GM12874 (cell line): Measurements from ENCODE around the gene DNAH8.

Experiments
- CTCF ChIP-seq: IDR thresholded peaks from 2 replicates; pipeline ENCODE4 v1.5.1; 2011; ENCODE audit warnings: low read depth, mild to moderate bottlenecking, control low read depth, low read length, moderate library complexity; ENCODE audit not compliant: insufficient read depth

The DNAH8 gene

DNA sequence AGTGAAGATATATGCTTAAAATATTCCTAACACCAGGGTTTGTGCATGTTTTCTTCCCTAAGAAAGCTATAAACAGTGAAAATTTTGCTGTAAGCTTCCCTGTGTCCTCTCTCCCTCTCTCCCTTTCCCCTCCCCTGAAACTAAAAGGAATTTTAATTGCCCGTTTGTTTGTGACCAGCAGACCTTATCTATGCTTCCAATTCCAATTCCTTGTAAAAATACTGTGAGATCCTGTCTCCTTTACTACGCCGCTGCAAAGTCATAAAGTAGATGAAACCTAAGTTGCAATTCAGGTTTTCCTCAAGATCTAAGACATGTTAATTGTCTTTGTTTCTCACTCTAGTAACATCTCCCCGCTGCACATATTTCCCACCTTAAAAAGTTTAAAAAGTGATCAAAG, 82.3 kb downstream of the DNAH8 start:
- TF ChIP-seq CTCF = no peak

- TF ChIP-seq CTCF = no peak
Observed at GRCh38 chr6:38799529-38800184, 84.5 kb downstream of the DNAH8 start.

GRCh38 chr6:38801305-38801704, 86.2 kb downstream of the DNAH8 start:
- TF ChIP-seq CTCF = no peak

- TF ChIP-seq CTCF = no peak
Observed at GRCh38 chr6:38802497-38802896, 87.4 kb downstream of the DNAH8 start.

- no peak for TF ChIP-seq CTCF
Observed at GRCh38 chr6:38803129-38803528, 88.0 kb downstream of the DNAH8 start.

DNA sequence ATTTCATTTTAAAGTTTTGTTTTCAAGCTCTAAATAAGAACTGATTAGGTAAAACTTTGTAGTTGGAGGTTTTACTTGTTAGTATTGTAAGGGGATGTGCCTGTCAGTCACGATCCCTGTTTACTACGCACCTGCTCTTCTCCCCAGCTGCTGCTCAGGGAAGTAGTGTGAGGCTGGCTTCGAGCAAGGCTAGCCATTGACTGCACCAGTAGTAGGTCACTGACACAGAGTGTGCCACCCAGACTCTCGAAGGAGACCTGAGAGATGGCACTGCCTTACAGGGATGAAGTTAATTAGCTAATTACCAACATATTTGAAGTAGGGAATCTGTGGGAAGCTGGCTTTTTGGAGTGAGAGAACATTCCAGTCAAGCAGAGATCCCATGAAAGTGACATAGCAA, 89.2 kb downstream of the DNAH8 start:
- no peak for TF ChIP-seq CTCF

GRCh38 chr6:38805127-38805655, 90.1 kb downstream of the DNAH8 start:
- TF ChIP-seq CTCF = no peak
